GM13977 (cell line): Measurements from ENCODE around the gene TPD52L1.

Source experiments
- DNase-seq: peaks from one replicate; pipeline ENCODE4 v3.0.0; 2012; ENCODE audit warnings: low spot score
- CTCF ChIP-seq: IDR thresholded peaks from 2 replicates; pipeline ENCODE4 v1.5.1; 2012; ENCODE audit warnings: mild to moderate bottlenecking, control low read depth; ENCODE audit not compliant: insufficient read depth; ENCODE audit errors: extremely low read depth, missing control alignments
- in situ Hi-C: fragments of 300-500 bp; cut with MboI; formaldehyde crosslinking; loops from one replicate; pipeline ENCODE4 v1.12.0; 2022; ENCODE audit warnings: low sequenced_read_pairs, low pct_unique_long_range_greater_than_20kb, mixed read lengths, inconsistent platforms; ENCODE audit not compliant: unreplicated experiment

TPD52L1 gene

GRCh38 chr6:125232466-125232865 lies 78.9 kb downstream of the TPD52L1 start:
- in situ Hi-C loops, result no loop called here
- no peak for TF ChIP-seq CTCF
- no peak for DNase-seq

- in situ Hi-C loops, result no loop called here
- no peak for TF ChIP-seq CTCF
- no peak for DNase-seq
Measured at GRCh38 chr6:125233202-125233601, 79.6 kb downstream of the TPD52L1 start.

- DNase-seq, result no peak
- in situ Hi-C loops, result no loop called here
- no peak for TF ChIP-seq CTCF
Measured at GRCh38 chr6:125236536-125237327, 83.2 kb downstream of the TPD52L1 start.

- no peak for TF ChIP-seq CTCF
- no peak for DNase-seq
- in situ Hi-C loops, result no loop called here
Measured at GRCh38 chr6:125237764-125238163, 84.2 kb downstream of the TPD52L1 start.

GRCh38 chr6:125245109-125245508 lies 91.5 kb downstream of the TPD52L1 start:
- in situ Hi-C loops, result no loop called here
- no peak for TF ChIP-seq CTCF

GRCh38 chr6:125245523-125246264 lies 92.1 kb downstream of the TPD52L1 start:
- in situ Hi-C loops, result no loop called here
- no peak for DNase-seq
- no peak for TF ChIP-seq CTCF

More at GRCh38 chr6:125245109-125245508, 91.5 kb downstream of the TPD52L1 start:
- DNase-seq, result no peak
